IMR-90 (cell line): ENCODE data around the gene RGS5. TPM values are rescaled to one million over a fixed set of nuclear protein-coding genes. Genes with fewer than 3 reads are reported as not detected.

Experiments
- ATAC-seq: fragments of 200-7000 bp; cut with Tn5 transposase; 2 replicates; pipeline ENCODE4 v1.9.1; 2020; ENCODE audit warnings: low read depth, mild to moderate bottlenecking, moderate library complexity
- BruUV-seq: library from RNA; stranded (reverse); fragments of 400-500 nt; replicated peaks from 2 replicates; lab custom pipeline; 2021; lab: Mats Ljungman, UMichigan
- CTCF ChIA-PET: fragments of 300-600 bp; formaldehyde crosslinking; extraction: SDS; loops from one replicate; lab custom pipeline; 2021; ENCODE audit warnings: antibody characterized with exemption; lab: Yijun Ruan, JAX
- POLR2A ChIA-PET: fragments of 300-600 bp; sonication (Branson Sonifier 250); formaldehyde crosslinking; loops from one replicate; lab custom pipeline; 2022; ENCODE audit warnings: antibody characterized with exemption; ENCODE audit not compliant: unreplicated experiment; lab: Charles Lee
- DNase-seq: peaks from one replicate; pipeline ENCODE4 v3.0.0; 2013
- H2AFZ ChIP-seq: replicated peaks from 2 replicates; pipeline ENCODE3; 2013; ENCODE audit warnings: low read length, mild to moderate bottlenecking; ENCODE audit not compliant: poor library complexity
- H2AK5ac ChIP-seq: 2 replicates; pipeline ENCODE4 v1.6.1; 2013; ENCODE audit warnings: low read depth, low read length, inconsistent platforms
- H2AK9ac ChIP-seq: replicated peaks from 2 replicates; pipeline ENCODE3; 2013; ENCODE audit warnings: mild to moderate bottlenecking, low read depth, low read length, moderate library complexity; ENCODE audit not compliant: poor library complexity
- H2BK120ac ChIP-seq: 2 replicates; pipeline ENCODE4 v1.6.1; 2013; ENCODE audit warnings: low read depth, low read length, inconsistent platforms
- H2BK15ac ChIP-seq: 3 replicates; pipeline ENCODE4 v1.6.1; 2013; ENCODE audit warnings: low read depth, low read length, inconsistent platforms
- H2BK20ac ChIP-seq: 2 replicates; pipeline ENCODE4 v1.6.1; 2013; ENCODE audit warnings: low read depth, mild to moderate bottlenecking, inconsistent platforms, low read length, moderate library complexity
- H2BK5ac ChIP-seq: 2 replicates; pipeline ENCODE4 v1.6.1; 2013; ENCODE audit warnings: mild to moderate bottlenecking, low read depth, low read length, inconsistent platforms; ENCODE audit not compliant: poor library complexity, severe bottlenecking
- H3K14ac ChIP-seq: replicated peaks from 2 replicates; pipeline ENCODE4 v1.6.1; 2013; ENCODE audit warnings: low read depth, low read length, inconsistent platforms
- H3K18ac ChIP-seq: 2 replicates; pipeline ENCODE4 v1.6.1; 2013; ENCODE audit warnings: low read depth, low read length, control low read depth
- H3K23ac ChIP-seq: 2 replicates; pipeline ENCODE4 v1.6.1; 2013; ENCODE audit warnings: low read depth, low read length, inconsistent platforms
- H3K27ac ChIP-seq: 2 replicates; pipeline ENCODE4 v1.5.1; 2013; ENCODE audit warnings: mild to moderate bottlenecking, control low read depth, low read length; ENCODE audit not compliant: insufficient read depth
- H3K27me3 ChIP-seq: 2 replicates; pipeline ENCODE4 v1.6.1; 2013; ENCODE audit warnings: low read length; ENCODE audit not compliant: control insufficient read depth, insufficient read depth
- H3K36me3 ChIP-seq: 2 replicates; pipeline ENCODE4 v1.6.1; 2013; ENCODE audit warnings: low read length, mixed read lengths; ENCODE audit not compliant: control insufficient read depth, insufficient read depth
- H3K4ac ChIP-seq: 2 replicates; pipeline ENCODE4 v1.6.1; 2013; ENCODE audit warnings: low read depth, low read length, inconsistent platforms
- H3K4me1 ChIP-seq: 2 replicates; pipeline ENCODE4 v1.6.1; 2013; ENCODE audit warnings: low read length, mixed read lengths; ENCODE audit not compliant: control insufficient read depth, insufficient read depth
- H3K4me2 ChIP-seq: 2 replicates; pipeline ENCODE4 v1.6.1; 2013; ENCODE audit warnings: low read depth, mild to moderate bottlenecking, control low read depth, low read length, moderate library complexity
- H3K4me3 ChIP-seq: 2 replicates; pipeline ENCODE4 v1.5.1; 2013; ENCODE audit warnings: low read depth, mild to moderate bottlenecking, control low read depth, low read length, moderate library complexity; ENCODE audit not compliant: insufficient read depth
- H3K56ac ChIP-seq: 2 replicates; pipeline ENCODE4 v1.6.1; 2013; ENCODE audit warnings: low read length, inconsistent platforms; ENCODE audit not compliant: insufficient read depth; ENCODE audit errors: extremely low read depth
- H3K79me1 ChIP-seq, 2 experiments: 2 replicates each; pipeline ENCODE4 v1.6.1; 2013; ENCODE audit warnings: low read length in 2 of 2, inconsistent platforms in 1 of 2, low read depth in 1 of 2
- H3K9ac ChIP-seq: 2 replicates; pipeline ENCODE4 v1.6.1; 2013; ENCODE audit warnings: low read depth, low read length, control low read depth
- H3K9me1 ChIP-seq: 2 replicates; pipeline ENCODE4 v1.6.1; 2013; ENCODE audit warnings: low read length, inconsistent platforms; ENCODE audit not compliant: insufficient read depth
- H3K9me3 ChIP-seq: 2 replicates; pipeline ENCODE4 v1.6.1; 2013; ENCODE audit warnings: low read length; ENCODE audit not compliant: control insufficient read depth, insufficient read depth
- H4K20me1 ChIP-seq: 2 replicates; pipeline ENCODE4 v1.6.1; 2013; ENCODE audit warnings: low read length, inconsistent platforms; ENCODE audit not compliant: insufficient read depth
- H4K5ac ChIP-seq: 2 replicates; pipeline ENCODE4 v1.6.1; 2013; ENCODE audit warnings: mild to moderate bottlenecking, low read depth, low read length, control low read depth
- H4K8ac ChIP-seq, 2 experiments: 2 replicates each; pipeline ENCODE4 v1.6.1; 2013; ENCODE audit warnings: low read depth in 2 of 2, low read length in 2 of 2, control low read depth in 1 of 2, inconsistent platforms in 1 of 2
- H4K91ac ChIP-seq: 2 replicates; pipeline ENCODE4 v1.6.1; 2013; ENCODE audit warnings: low read depth, low read length, inconsistent platforms; ENCODE audit not compliant: insufficient read depth
- CHD1 ChIP-seq: IDR thresholded peaks from 2 replicates; pipeline ENCODE4 v1.6.1; 2012; ENCODE audit warnings: low read depth, low read length, improper control_type of control experiment
- FOS ChIP-seq: fragments of 150-350 bp; IDR thresholded peaks from 2 replicates; pipeline ENCODE4 v1.6.1; 2016; ENCODE audit warnings: low read depth, low read length
- MAZ ChIP-seq: IDR thresholded peaks from 2 replicates; pipeline ENCODE4 v1.6.1; 2012; ENCODE audit warnings: low read depth, mild to moderate bottlenecking, low read length, improper control_type of control experiment, moderate library complexity, borderline replicate concordance
- POLR2A ChIP-seq: IDR thresholded peaks from 2 replicates; pipeline ENCODE4 v1.6.1; 2012; ENCODE audit warnings: mild to moderate bottlenecking, low read depth, low read length
- RCOR1 ChIP-seq: IDR thresholded peaks from 2 replicates; pipeline ENCODE4 v1.6.1; 2012; ENCODE audit warnings: mild to moderate bottlenecking, low read length, improper control_type of control experiment; ENCODE audit not compliant: insufficient replicate concordance
- RFX5 ChIP-seq: IDR thresholded peaks from 2 replicates; pipeline ENCODE4 v1.8.0; 2012; ENCODE audit warnings: low read depth, mild to moderate bottlenecking, low read length, moderate library complexity
- WGBS, 2 experiments: methylation state at CpG; one replicate each; pipeline versions ENCODE4 v1.1.5 to v1.1.7; 2013; ENCODE audit warnings: missing lambda C conversion rate in 2 of 2; ENCODE audit not compliant: insufficient read length in 1 of 2; ENCODE audit errors: extremely low coverage in 2 of 2; 5-methylcytosine and 5-hydroxymethylcytosine counted together
- dilution Hi-C: fragments of 300-500 bp; cut with HindIII; formaldehyde crosslinking; loops from one replicate; pipeline ENCODE4 v1.14.3; 2018; ENCODE audit warnings: low sequenced_read_pairs; ENCODE audit not compliant: unreplicated experiment
- in situ Hi-C: fragments of 300-500 bp; cut with MboI; formaldehyde crosslinking; loops from 3 replicates; pipeline ENCODE4 v1.14.3; 2019; ENCODE audit warnings: low sequenced_read_pairs, inconsistent platforms, mixed read lengths
- intact Hi-C: fragments of 100-400 bp; cut with micrococcal nuclease; formaldehyde crosslinking; loops from 2 replicates; pipeline ENCODE4 v1.10.0; 2022
- polyA plus RNA-seq, 3 experiments: library from polyadenylated mRNA; depleted of rRNA; stranded (reverse); fragments of >200 nt; gene quantifications; 2 replicates each; pipeline ENCODE4 v1.2.3, GENCODE V29; 2012; ENCODE audit warnings: low replicate concordance in 1 of 3
- total RNA-seq: library from RNA; depleted of rRNA; stranded (reverse); fragments of >200 nt; gene quantifications from 2 replicates; pipeline ENCODE4 v1.2.3, GENCODE V29; 2012

Gene RGS5
- total and polyA plus RNA-seq, 2 of the 4 experiments (the other 2 are of a cell fraction): 21.4 to 40.0 TPM

DNA sequence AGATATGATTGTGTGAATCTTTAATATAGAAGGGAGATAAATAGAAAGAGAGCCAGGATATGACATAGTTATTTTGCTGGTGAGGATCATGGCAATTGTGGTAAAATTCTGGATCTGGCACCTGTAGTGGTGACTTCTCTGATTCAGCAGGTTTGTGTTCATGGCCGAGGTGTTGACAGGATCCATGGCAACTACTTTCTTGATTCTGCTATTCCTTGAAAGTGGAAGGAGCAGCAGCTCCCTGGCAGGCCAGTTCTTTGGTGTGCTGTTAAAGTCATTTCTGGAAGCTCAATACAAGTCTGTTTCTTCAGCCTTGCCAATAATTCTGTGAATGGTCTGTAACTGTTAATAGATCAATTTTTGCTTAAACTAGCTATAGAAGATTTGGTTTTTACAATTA is 100.1 kb downstream of the RGS5 start:
- H2BK20ac ChIP-seq: no peak overlapping the region
- no peaks in the 10 kb centered on the region for H3K36me3 ChIP-seq
- no peaks in the 10 kb centered on the region for H3K4me1 ChIP-seq
- no peak overlapping the region for H2BK15ac ChIP-seq
- BruUV-seq: no TSS peak
- ATAC-seq: no peak
- no peak overlapping the region for H2BK120ac ChIP-seq
- H3K56ac ChIP-seq: no peak overlapping the region
- H3K9me3 ChIP-seq: no peaks in the 10 kb centered on the region
- no peak overlapping the region for H3K18ac ChIP-seq
- H3K9me1 ChIP-seq: no peaks in the 10 kb centered on the region
- H3K4me2 ChIP-seq: no peak overlapping the region
- H2BK5ac ChIP-seq: no peak overlapping the region
- H4K8ac ChIP-seq: no peak overlapping the region
- H4K91ac ChIP-seq: no peak overlapping the region
- H4K20me1 ChIP-seq: no peaks in the 10 kb centered on the region
- dilution Hi-C loops (no loop called here), in situ Hi-C loops (no loop called here), intact Hi-C loops (no loop called here)
- H3K14ac ChIP-seq: no peak overlapping the region
- no peak overlapping the region for H2AK5ac ChIP-seq
- no peak overlapping the region for H4K5ac ChIP-seq
- CTCF ChIA-PET: no interaction called here
- WGBS, 2 experiments: no CpG with 5 or more reads among the region's 1 CpG
- no peak overlapping the region for H3K4me3 ChIP-seq
- no peak overlapping the region for H2AFZ ChIP-seq
- no peak overlapping the region for H3K4ac ChIP-seq
- POLR2A ChIA-PET: no interaction called here
- H3K79me1 ChIP-seq: no peaks in the 10 kb centered on the region
- H3K27me3 ChIP-seq: no peaks in the 10 kb centered on the region
- no peak overlapping the region for H3K23ac ChIP-seq
- no peak overlapping the region for H3K9ac ChIP-seq
- H2AK9ac ChIP-seq: no peak overlapping the region
- no peak overlapping the region for H3K27ac ChIP-seq
- no peak for TF ChIP-seq POLR2A
- no peak for TF ChIP-seq MAZ
- no peak for TF ChIP-seq FOS
- no peak for TF ChIP-seq CHD1
- no peak for TF ChIP-seq RFX5
- no peak for TF ChIP-seq RCOR1
- no peak for DNase-seq
